GM21528 (cell line): ENCODE data around the gene SEH1L.
"Not testable (repeated sequence)": the region's sequence is repeated elsewhere in the genome, so short reads cannot be mapped to it uniquely, and the experiment has no call there.

Source experiments
- ATAC-seq: cut with Tn5 transposase; IDR thresholded peaks from one replicate; pipeline ENCODE4 v1.9.1; 2021; ENCODE audit warnings: mild to moderate bottlenecking, moderate library complexity; ENCODE audit not compliant: unreplicated experiment, low FRiP score

Gene SEH1L

DNA sequence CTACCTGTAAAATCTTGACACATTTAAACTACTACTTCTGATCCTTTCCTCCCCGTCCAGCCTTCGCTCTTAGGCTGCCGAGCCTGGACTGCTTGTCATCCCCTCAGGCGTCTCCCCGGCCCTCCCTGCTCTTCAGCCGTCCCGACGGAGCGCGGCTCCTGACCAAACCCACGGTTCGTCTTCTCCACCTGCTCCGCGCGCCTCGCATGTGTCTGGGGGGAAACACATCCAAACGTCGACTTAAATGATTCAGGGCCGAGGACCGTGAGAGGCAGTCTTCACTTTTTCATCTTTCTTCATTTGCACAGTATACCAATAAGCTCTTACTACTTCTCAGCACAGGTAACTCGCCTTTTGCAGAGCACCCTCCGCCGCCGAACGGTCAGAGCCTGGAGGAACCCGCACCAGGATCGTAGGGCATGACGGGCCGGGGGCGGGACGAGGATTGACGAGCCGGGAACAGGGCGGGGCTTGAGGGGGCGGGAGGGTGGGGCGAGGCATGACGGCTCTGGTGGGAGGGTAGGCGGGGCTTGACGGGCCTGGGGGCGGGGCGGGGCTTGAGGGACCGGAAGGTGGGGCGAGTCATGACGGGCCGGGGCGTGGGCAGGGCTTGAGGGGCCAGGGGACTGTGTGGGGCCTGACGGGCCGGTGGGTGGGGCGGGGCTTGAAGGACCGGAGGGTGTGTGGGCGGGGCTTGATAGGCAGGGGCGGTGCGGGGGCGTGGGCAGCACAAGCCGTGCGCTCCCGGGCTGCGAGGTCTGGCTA, at the start of gene SEH1L:
SEH1L (plus strand) TSS at position 727 of the 765 bp plus-strand sequence. CDS start 111 bp downstream, outside the sequence.
- ATAC-seq = peak; percentile 77

- not testable (repeated sequence) for ATAC-seq
These were observed 46.6 kb upstream of the SEH1L start for GRCh38 chr18:12901208-12901607.

DNA sequence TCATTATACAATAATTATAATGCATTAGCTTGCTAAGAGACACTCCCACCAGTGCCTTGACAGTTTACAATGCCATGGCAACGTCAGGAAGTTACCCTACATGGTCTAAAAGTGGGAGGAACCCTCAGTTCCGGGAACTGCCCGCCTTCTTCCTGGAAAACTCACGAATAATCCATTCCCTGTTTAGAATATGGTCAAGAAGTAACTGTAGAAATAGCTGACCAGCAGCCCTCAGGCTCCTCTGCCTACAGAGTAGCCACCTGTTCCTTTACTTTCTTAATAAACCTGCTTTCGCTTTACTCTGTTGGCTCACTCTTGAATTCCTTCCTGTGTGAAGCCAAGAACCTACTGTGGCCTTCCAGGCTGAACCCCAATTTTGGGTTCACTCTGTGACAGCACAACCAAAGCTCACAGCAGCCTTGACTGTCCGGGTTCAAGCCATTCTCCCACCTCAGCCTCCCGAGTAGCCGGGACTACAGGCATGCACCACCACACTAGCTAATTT, 43.7 kb upstream of the SEH1L start:
- no peak for ATAC-seq

GRCh38 chr18:12906119-12906518, 41.7 kb upstream of the SEH1L start:
- ATAC-seq = no peak

- ATAC-seq = no peak
These were observed 41.0 kb upstream of the SEH1L start for GRCh38 chr18:12906773-12907172.

DNA sequence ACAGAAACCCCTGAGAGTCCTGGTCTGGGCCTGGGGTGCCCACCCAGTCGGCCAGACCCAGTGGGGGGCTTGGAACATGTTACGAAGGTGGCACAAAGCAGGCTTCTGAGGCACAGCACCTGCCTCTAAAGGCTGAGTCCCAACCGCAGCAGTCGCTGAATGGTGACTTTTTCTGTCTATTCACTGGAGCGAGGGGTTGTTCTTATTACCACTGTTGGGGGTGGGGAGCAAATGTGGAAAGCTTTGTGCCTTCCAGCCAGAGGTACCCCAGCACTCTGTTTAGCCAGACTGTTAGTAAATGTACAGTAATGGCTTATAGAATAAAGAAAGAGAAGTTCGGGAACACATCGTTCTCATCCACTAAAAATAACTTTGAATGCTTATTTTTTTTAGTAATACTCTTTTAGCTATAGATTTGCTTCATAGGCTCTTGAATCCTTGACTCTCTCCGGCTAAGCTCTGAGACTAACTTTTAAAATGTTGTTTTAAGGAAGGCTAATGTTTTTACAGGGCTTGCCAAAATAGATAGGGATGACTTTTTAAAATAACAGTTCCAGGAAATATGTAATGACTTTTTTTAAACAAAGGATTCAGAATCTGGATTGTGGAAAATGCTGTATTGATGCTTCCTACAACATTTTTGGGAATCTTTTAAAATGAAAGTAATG, 40.4 kb upstream of the SEH1L start:
- ATAC-seq = no peak

GRCh38 chr18:12908706-12909105, 39.1 kb upstream of the SEH1L start:
- ATAC-seq = no peak

GRCh38 chr18:12911025-12911928, 36.5 kb upstream of the SEH1L start:
- no peak for ATAC-seq

- no peak for ATAC-seq
These were observed 35.7 kb upstream of the SEH1L start for GRCh38 chr18:12911929-12912703.

GRCh38 chr18:12921178-12921577, 26.6 kb upstream of the SEH1L start:
- no peak for ATAC-seq

DNA sequence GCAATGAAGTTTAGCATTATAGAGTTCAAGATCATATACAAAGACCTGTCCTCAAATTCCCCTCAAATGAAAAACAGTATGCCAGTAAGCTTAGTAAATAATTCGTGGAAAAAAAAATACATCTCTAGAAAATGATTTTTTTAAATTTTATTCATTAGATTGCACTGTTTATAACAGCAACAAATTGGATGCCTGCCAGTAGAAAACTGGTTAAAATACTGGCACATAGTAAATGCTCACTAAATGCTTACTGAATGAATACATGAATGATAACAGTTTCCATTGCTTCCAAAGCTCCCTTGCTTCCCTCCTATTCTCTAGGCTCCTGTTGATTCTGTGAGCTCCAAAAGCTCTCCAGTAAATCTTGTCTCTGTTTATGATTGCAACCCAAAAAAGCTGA, 25.5 kb upstream of the SEH1L start:
- no peak for ATAC-seq

DNA sequence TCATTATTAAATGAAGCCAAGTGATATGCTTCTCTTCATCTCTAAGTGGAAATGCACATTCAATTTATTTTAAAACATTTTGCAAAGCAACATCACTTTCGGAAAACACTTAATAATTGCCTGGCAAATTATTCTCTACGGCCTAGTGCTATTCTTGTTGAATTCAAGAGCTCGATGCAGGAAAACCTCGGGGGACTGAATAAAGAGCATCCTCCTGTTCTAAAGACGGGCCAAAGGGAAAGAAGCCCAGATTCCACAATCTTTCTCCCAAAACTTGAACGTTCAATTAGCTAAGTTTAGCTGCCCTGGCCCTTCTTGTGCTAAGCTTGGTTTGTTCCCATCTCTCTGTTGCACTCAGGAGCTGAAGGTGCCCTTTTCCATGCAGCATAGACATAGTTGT, 23.2 kb upstream of the SEH1L start:
- ATAC-seq = no peak

DNA sequence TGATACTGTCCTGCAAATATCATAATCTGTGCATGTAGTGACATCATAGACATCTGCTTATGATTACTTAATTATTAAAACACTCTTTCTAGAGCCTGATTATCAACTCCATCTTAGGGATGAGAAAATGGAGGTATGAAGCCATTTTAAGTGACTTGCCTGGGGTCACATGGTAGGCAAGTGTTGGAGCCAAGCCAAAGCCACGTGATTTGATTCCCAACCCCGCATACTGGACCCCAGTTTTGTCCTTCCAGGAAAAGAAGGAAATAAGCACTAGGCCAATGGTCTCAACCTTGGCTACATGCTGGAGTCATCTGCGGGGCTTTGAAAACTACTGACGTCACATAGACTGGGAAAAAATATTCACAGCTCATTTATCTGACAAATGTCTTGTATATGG, 19.6 kb upstream of the SEH1L start:
- no peak for ATAC-seq

DNA sequence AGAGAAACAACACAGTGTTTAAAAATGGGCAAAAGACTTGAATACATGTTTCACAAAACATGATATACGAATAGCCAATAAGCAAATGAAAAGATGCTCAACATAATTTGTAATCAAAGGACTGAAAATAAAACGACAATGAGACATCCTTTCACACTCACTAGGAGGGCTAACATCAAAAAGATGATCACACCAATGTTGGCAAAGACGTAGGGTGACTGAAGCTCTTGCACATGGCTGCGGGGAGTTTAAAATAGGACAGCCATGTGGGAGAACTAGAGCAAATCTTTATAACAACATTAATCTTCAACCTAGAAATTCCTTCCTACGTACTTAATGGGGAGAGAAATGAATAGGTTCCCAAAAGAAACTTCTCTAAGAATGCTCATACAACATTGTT, 19.2 kb upstream of the SEH1L start:
- ATAC-seq = no peak

GRCh38 chr18:12929477-12930083, 18.2 kb upstream of the SEH1L start:
- ATAC-seq = no peak

GRCh38 chr18:12930376-12930775, 17.4 kb upstream of the SEH1L start:
- ATAC-seq = no peak

- ATAC-seq = no peak
These were observed 16.9 kb upstream of the SEH1L start for GRCh38 chr18:12930908-12931307.

- ATAC-seq = no peak
These were observed 14.5 kb upstream of the SEH1L start for GRCh38 chr18:12933327-12933726.

GRCh38 chr18:12934454-12935071, 13.2 kb upstream of the SEH1L start:
- ATAC-seq = no peak
